GM12873 (cell line): Measurements from ENCODE around the gene LZIC.

Experiments used
- CTCF ChIP-seq: IDR thresholded peaks from 2 replicates; pipeline ENCODE4 v1.5.1; 2012; ENCODE audit warnings: low read depth, mild to moderate bottlenecking, moderate library complexity, low read length, control low read depth; ENCODE audit not compliant: insufficient read depth; ENCODE audit errors: missing control alignments

LZIC gene

DNA sequence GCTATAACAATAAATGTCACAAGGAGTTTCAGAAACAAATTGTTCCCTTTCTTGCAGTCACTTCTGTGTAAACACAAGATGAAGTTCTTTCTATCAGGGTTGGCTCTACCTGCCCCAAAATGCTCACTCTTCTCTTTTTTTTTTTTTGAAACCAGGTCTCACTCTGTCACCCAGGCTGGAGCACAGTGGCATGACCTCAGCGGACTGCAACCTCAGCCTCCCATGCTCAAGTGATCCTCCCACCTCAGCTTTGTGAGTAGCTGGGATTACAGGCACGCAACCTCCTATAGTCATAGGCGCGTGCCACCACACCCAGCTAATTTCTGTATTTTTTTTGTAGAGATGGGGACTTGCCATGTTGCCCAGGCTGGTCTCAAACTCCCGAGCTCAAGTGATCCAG, 22.6 kb downstream of the LZIC start:
- TF ChIP-seq CTCF, result no peak

DNA sequence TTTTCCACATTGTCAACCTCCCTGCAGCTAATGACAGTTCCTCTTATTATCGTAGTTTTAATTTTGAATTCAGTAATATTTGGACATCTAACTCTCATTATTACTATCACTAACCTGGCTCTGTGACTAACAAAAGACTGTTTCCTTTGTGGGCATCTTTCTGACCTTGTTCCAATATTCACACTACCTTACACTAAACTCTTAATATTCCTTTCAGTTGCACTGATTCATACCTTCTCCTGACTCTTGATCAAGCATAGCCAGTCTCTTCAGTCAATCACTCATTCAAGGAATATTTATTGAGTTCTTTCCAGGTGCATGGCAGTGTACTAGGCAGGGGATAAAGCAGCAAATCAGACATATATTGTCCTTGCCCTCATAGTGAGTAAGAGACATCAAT, 25.3 kb downstream of the LZIC start:
- TF ChIP-seq CTCF, result no peak

DNA sequence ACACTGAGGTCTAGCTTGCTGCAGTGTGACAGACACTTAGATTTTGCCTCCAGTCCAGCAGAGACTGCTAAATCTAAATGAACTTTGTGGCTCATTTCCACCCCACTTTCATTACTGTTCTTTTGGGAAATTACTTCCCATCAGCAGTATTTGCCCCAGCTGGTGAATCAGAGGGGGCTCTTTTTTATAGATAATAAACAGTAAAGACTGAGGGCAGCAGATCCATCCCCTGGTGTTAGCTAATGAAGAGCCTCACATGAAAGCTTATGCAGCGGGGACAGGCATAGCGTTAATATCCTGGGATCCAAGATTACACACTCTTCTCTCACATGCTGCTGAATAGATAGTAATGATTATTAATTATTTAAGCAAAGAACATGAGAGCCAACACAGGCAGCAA, 26.7 kb downstream of the LZIC start:
- TF ChIP-seq CTCF, result no peak

- TF ChIP-seq CTCF, result no peak
Measured at GRCh38 chr1:9914610-9914937, 28.6 kb downstream of the LZIC start.

- no peak for TF ChIP-seq CTCF
Measured at GRCh38 chr1:9912264-9912936, 30.8 kb downstream of the LZIC start.

- TF ChIP-seq CTCF, result no peak
Measured at GRCh38 chr1:9910423-9911178, 32.6 kb downstream of the LZIC start.

DNA sequence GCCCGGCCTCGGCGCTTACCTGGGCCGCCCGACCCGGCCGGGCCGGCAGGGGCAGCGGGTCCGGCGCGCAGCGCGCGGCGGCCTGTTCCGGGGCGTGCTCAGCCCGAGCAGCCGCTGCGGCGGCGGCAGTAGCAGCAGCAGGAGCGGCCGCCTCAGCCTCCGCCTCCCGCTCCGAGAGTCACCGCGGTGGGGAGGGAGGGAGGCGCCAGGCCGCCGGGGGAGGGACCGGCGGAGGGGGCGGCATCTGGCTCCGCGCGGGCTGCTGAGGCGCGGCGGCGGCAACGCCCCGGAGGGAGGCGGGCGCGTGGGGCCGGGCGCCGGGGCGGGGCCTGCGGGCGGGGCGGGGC, 33.1 kb downstream of the LZIC start, which contains the start of gene CTNNBIP1:
TSS of gene CTNNBIP1 (minus strand) at position 194 of the 347 bp plus-strand sequence. CDS start 38,205 bp downstream, outside the sequence.
- TF ChIP-seq CTCF, result no peak
